Measurements from ENCODE around the gene UVRAG. TPM values are rescaled to one million over a fixed set of nuclear protein-coding genes. Genes with fewer than 3 reads are reported as not detected.
A peak's percentile ranks its signal among the peaks of the same experiment; 100 is the strongest.

Gene UVRAG
- total and polyA plus RNA-seq, 2 of the 13 experiments (the other 11 are each of a cell fraction or from before 2014, with no cell fraction given): 9.7 to 17.3 TPM

GRCh38 chr11:75792997-75793800, 21.8 kb upstream of the UVRAG start (continued):
- TF ChIP-seq ZBTB4 (CRISPR knock-in tag; IDR thresholded peaks at IDR 0.05; ENCODE audit: borderline replicate concordance) (peak; percentile 60; the same call in 1 of the 2 replicates), POLR2G (IDR thresholded peaks at IDR 0.05; ENCODE audit: low read depth, low read length) (no peak), PATZ1 (CRISPR knock-in tag; IDR thresholded peaks at IDR 0.05) (peak; percentile 52; the same call in 1 of the 2 replicates), ZNF7 (CRISPR knock-in tag; IDR thresholded peaks at IDR 0.05) (peak; percentile 99), TFE3 (CRISPR knock-in tag; IDR thresholded peaks at IDR 0.05) (peak; percentile 43; the same call in 1 of the 2 replicates), ZFP37 (CRISPR knock-in tag; IDR thresholded peaks at IDR 0.05; ENCODE audit: borderline replicate concordance) (peak; percentile 52; the same call in 1 of the 2 replicates), FOXK2 (IDR thresholded peaks at IDR 0.05) (0 out of 2 replicates have a peak, but pooled peaks have one; percentile 5), SOX13 (IDR thresholded peaks at IDR 0.05) (no peak), SOX13 (CRISPR knock-in tag; conservative IDR thresholded peaks at IDR 0.05 in 1 of 2, IDR thresholded peaks at IDR 0.05 in 1 of 2) (peak in 1 of 2 experiments; percentile 35; a peak in 1 of 4 replicates), MATR3 (CRISPR knock-in tag; IDR thresholded peaks at IDR 0.05) (no peak), RXRB (CRISPR knock-in tag; IDR thresholded peaks at IDR 0.05; ENCODE audit: borderline replicate concordance) (peak; percentile 68), ZSCAN9 (CRISPR knock-in tag; IDR thresholded peaks at IDR 0.05; ENCODE audit: borderline replicate concordance) (0 out of 2 replicates have a peak, but pooled peaks have one; percentile 33), FOXA1 (IDR thresholded peaks at IDR 0.05) (no peak), FOXA1 (CRISPR knock-in tag; IDR thresholded peaks at IDR 0.05) (peak; percentile 80), SALL1 (CRISPR knock-in tag; IDR thresholded peaks at IDR 0.05) (peak; percentile 30; the same call in 1 of the 2 replicates), SAP130 (CRISPR knock-in tag; IDR thresholded peaks at IDR 0.05; ENCODE audit: low read depth) (peak; percentile 52; the same call in 1 of the 2 replicates), ERF (CRISPR knock-in tag; IDR thresholded peaks at IDR 0.05) (peak; percentile 59; the same call in 1 of the 2 replicates), HOXA3 (CRISPR knock-in tag; IDR thresholded peaks at IDR 0.05) (peak; percentile 47; the same call in 1 of the 2 replicates), ISL2 (CRISPR knock-in tag; IDR thresholded peaks at IDR 0.05) (no peak), MTF1 (CRISPR knock-in tag; IDR thresholded peaks at IDR 0.05) (no peak), MXD4 (CRISPR knock-in tag; IDR thresholded peaks at IDR 0.05) (0 out of 2 replicates have a peak, but pooled peaks have one; percentile 44)

Measured in HepG2 (cell line).